Kidney epithelial cell (primary cell): ENCODE measurements around the gene ACVR2B. TPM values are rescaled to one million over a fixed set of nuclear protein-coding genes. Genes with fewer than 3 reads are reported as not detected.

Experiments used
- DNase-seq: peaks from one replicate; pipeline ENCODE4 v3.0.0-alpha.2; 2010; ENCODE audit warnings: low read depth
- H3K27me3 ChIP-seq: 2 replicates; pipeline ENCODE4 v1.6.0; 2011; ENCODE audit warnings: low read length; ENCODE audit not compliant: control insufficient read depth, insufficient read depth
- H3K36me3 ChIP-seq: 2 replicates; pipeline ENCODE4 v1.5.1; 2011; ENCODE audit warnings: low read length; ENCODE audit not compliant: control insufficient read depth, insufficient read depth
- H3K4me3 ChIP-seq: 2 replicates; pipeline ENCODE4 v1.5.1; 2011; ENCODE audit warnings: low read depth, mild to moderate bottlenecking, control low read depth, low read length
- CTCF ChIP-seq: IDR thresholded peaks from 2 replicates; pipeline ENCODE4 v1.5.1; 2011; ENCODE audit warnings: mild to moderate bottlenecking, moderate library complexity, low read length, control low read depth, inconsistent platforms; ENCODE audit not compliant: insufficient read depth, poor library complexity, severe bottlenecking
- total RNA-seq: library from RNA; depleted of rRNA; stranded (reverse); fragments of >200 nt; gene quantifications from 2 replicates; pipeline ENCODE4 v1.2.3, GENCODE V29; 2015

The ACVR2B gene
- total RNA-seq, 1 donor from 2014 or later = 16.1 TPM

- TF ChIP-seq CTCF = no peak
- Histone ChIP-seq H3K27me3 (no peaks in the 10 kb centered on the region), H3K36me3 (no peaks in the 10 kb centered on the region), H3K4me3 (no peak overlapping the region)
- no peak for DNase-seq
These were observed 6.9 kb downstream of the ACVR2B start for GRCh38 chr3:38460377-38461270.

- no peak for TF ChIP-seq CTCF
- H3K4me3 ChIP-seq = no peak overlapping the region
- no peaks in the 10 kb centered on the region for H3K27me3 ChIP-seq
- H3K36me3 ChIP-seq = no peaks in the 10 kb centered on the region
- DNase-seq = no peak
These were observed 12.0 kb downstream of the ACVR2B start for GRCh38 chr3:38465588-38466154.

- no peaks in the 10 kb centered on the region for H3K27me3 ChIP-seq
- TF ChIP-seq CTCF = no peak
- no peak for DNase-seq
- H3K4me3 ChIP-seq = no peak overlapping the region
- H3K36me3 ChIP-seq = no peaks in the 10 kb centered on the region
These were observed 15.1 kb downstream of the ACVR2B start for GRCh38 chr3:38468765-38469164.

- no peak overlapping the region for H3K4me3 ChIP-seq
- no peaks in the 10 kb centered on the region for H3K36me3 ChIP-seq
- H3K27me3 ChIP-seq = no peaks in the 10 kb centered on the region
- no peak for TF ChIP-seq CTCF
- DNase-seq = no peak
These were observed 16.2 kb downstream of the ACVR2B start for GRCh38 chr3:38469852-38470251.

GRCh38 chr3:38471260-38471857 is 17.7 kb downstream of the ACVR2B start:
- H3K36me3 ChIP-seq = no peaks in the 10 kb centered on the region
- no peaks in the 10 kb centered on the region for H3K27me3 ChIP-seq
- no peak overlapping the region for H3K4me3 ChIP-seq
- no peak for TF ChIP-seq CTCF
- DNase-seq = no peak
